HCT116 (cell line): Measurements from ENCODE around the gene OBP2B. TPM values are rescaled to one million over a fixed set of nuclear protein-coding genes. Genes with fewer than 3 reads are reported as not detected.

Experiments
- ATAC-seq: fragments of 200-7000 bp; cut with Tn5 transposase; 2 replicates; pipeline ENCODE4 v1.9.1; 2020; ENCODE audit warnings: mild to moderate bottlenecking, moderate library complexity
- BruUV-seq: library from RNA; stranded (reverse); fragments of 400-500 nt; replicated peaks from 2 replicates; lab custom pipeline; 2021; lab: Mats Ljungman, UMichigan
- CTCF ChIA-PET: fragments of 300-600 bp; sonication (Branson Sonifier 250); formaldehyde crosslinking; loops from one replicate; lab custom pipeline; 2021; ENCODE audit warnings: antibody characterized with exemption; lab: Charles Lee
- POLR2A ChIA-PET: fragments of 300-600, 350-600 bp; sonication (Branson Sonifier 250); formaldehyde crosslinking; loops from one replicate; lab custom pipeline; 2021; ENCODE audit warnings: antibody characterized with exemption; lab: Charles Lee
- RAD21 ChIA-PET, 2 experiments: fragments of 300-600 bp; sonication (Branson Sonifier 250); formaldehyde crosslinking; loops; one replicate each; lab custom pipeline; 2023; ENCODE audit warnings: low total read pairs in 2 of 2; ENCODE audit not compliant: uncharacterized antibody in 2 of 2, unreplicated experiment in 2 of 2, low non-redundant PET in 1 of 2; lab: Charles Lee
- DNase-seq: peaks from one replicate; pipeline ENCODE4 v3.0.0-alpha.2; 2010; ENCODE audit warnings: low read depth, low spot score
- H2AFZ ChIP-seq: fragments of 200-600 bp; shearing (Covaris generic), sonication (generic); 2 replicates; pipeline ENCODE4 v1.6.1; 2017; ENCODE audit warnings: low read depth, mixed run types, mixed read lengths, antibody characterized with exemption, low read length; ENCODE audit not compliant: poor library complexity, severe bottlenecking
- H3K27ac ChIP-seq: 2 replicates; pipeline ENCODE4 v1.5.1; 2012; ENCODE audit warnings: low read depth, low read length
- H3K27me3 ChIP-seq: fragments of 200-600 bp; sonication (generic); 2 replicates; pipeline ENCODE4 v1.6.1; 2016; ENCODE audit warnings: mixed run types, low read length, mixed read lengths; ENCODE audit not compliant: insufficient read depth
- H3K36me3 ChIP-seq, 2 experiments: fragments of 200-500 bp in 1 of 2; fragments of 200-600 bp in 1 of 2; sonication (Bioruptor generic) in 1 of 2; sonication (generic) in 1 of 2; 2 replicates each; pipeline versions ENCODE4 v1.5.1 to v1.6.1; 2014 to 2016; ENCODE audit warnings: low read length in 2 of 2, inconsistent platforms in 1 of 2, mixed read lengths in 1 of 2, mixed run types in 1 of 2; ENCODE audit not compliant: insufficient read depth in 2 of 2, control insufficient read depth in 1 of 2
- H3K4me1 ChIP-seq, 2 experiments: fragments of 200-600 bp in 1 of 2; sonication (generic) in 1 of 2; 2 replicates each; pipeline versions ENCODE4 v1.5.1 to v1.6.1; 2012 to 2017; ENCODE audit warnings: low read length in 2 of 2, inconsistent platforms in 1 of 2, mild to moderate bottlenecking in 1 of 2, mixed read lengths in 1 of 2, mixed run types in 1 of 2, moderate library complexity in 1 of 2; ENCODE audit not compliant: insufficient read depth in 2 of 2, control insufficient read depth in 1 of 2
- H3K4me2 ChIP-seq: fragments of 200-600 bp; sonication (generic); 2 replicates; pipeline ENCODE4 v1.6.1; 2017; ENCODE audit warnings: mixed run types, low read length, mixed read lengths
- H3K4me3 ChIP-seq, 2 experiments: fragments of 200-600 bp in 1 of 2; sonication (generic) in 1 of 2; replicated peaks in 1 of 2; 2 replicates each; pipeline ENCODE4 v1.5.1; 2011 to 2016; ENCODE audit warnings: low read length in 2 of 2, control low read depth in 1 of 2, low read depth in 1 of 2, mild to moderate bottlenecking in 1 of 2, mixed read lengths in 1 of 2, mixed run types in 1 of 2
- H3K79me2 ChIP-seq: fragments of 200-600 bp; sonication (generic); 2 replicates; pipeline ENCODE4 v1.6.1; 2017; ENCODE audit warnings: mild to moderate bottlenecking, mixed run types, low read length, moderate library complexity, mixed read lengths; ENCODE audit not compliant: insufficient read depth
- H3K9ac ChIP-seq: fragments of 200-600 bp; sonication (generic); 2 replicates; pipeline ENCODE4 v1.6.1; 2016; ENCODE audit warnings: low read length, mixed read lengths
- H3K9me2 ChIP-seq: fragments of 200-600 bp; sonication (generic), shearing (Covaris generic); 2 replicates; pipeline ENCODE4 v1.6.1; 2017; ENCODE audit warnings: mixed run types, mild to moderate bottlenecking, moderate library complexity; ENCODE audit not compliant: insufficient read depth
- H3K9me3 ChIP-seq, 2 experiments: fragments of 200-500 bp in 1 of 2; fragments of 200-600 bp in 1 of 2; sonication (Bioruptor generic) in 1 of 2; sonication (generic) in 1 of 2; 2 replicates each; pipeline ENCODE4 v1.6.1; 2014 to 2017; ENCODE audit warnings: low read length in 2 of 2, mixed read lengths in 2 of 2, inconsistent platforms in 1 of 2, low read depth in 1 of 2, mild to moderate bottlenecking in 1 of 2, mixed run types in 1 of 2, moderate library complexity in 1 of 2; ENCODE audit not compliant: control insufficient read depth in 1 of 2, insufficient read depth in 1 of 2
- H4K20me1 ChIP-seq: fragments of 200-600 bp; sonication (generic), shearing (Covaris generic); 2 replicates; pipeline ENCODE4 v1.6.1; 2017; ENCODE audit warnings: mixed run types, mild to moderate bottlenecking, moderate library complexity; ENCODE audit not compliant: insufficient read depth
- ATF3 ChIP-seq: IDR thresholded peaks from 2 replicates; pipeline ENCODE4 v1.6.1; 2012
- EGR1 ChIP-seq: IDR thresholded peaks from 2 replicates; pipeline ENCODE4 v1.6.1; 2012; ENCODE audit warnings: low read depth
- ELF1 ChIP-seq: IDR thresholded peaks from 2 replicates; pipeline ENCODE4 v1.6.1; 2012; ENCODE audit warnings: low read depth, borderline replicate concordance
- EZH2 ChIP-seq: fragments of 200-600 bp; sonication (generic); IDR thresholded peaks from 2 replicates; pipeline ENCODE4 v1.6.1; 2017; ENCODE audit warnings: antibody characterized with exemption, mixed run types
- EZH2phosphoT487 ChIP-seq: fragments of 200-600 bp; IDR thresholded peaks from 2 replicates; pipeline ENCODE4 v1.6.1; 2018; ENCODE audit warnings: antibody characterized with exemption, borderline replicate concordance
- JUND ChIP-seq: IDR thresholded peaks from 2 replicates; pipeline ENCODE4 v1.6.1; 2012
- MAX ChIP-seq: IDR thresholded peaks from 2 replicates; pipeline ENCODE4 v1.6.1; 2012
- RAD21 ChIP-seq: IDR thresholded peaks from 2 replicates; pipeline ENCODE4 v1.6.1; 2012; ENCODE audit warnings: low read depth, mild to moderate bottlenecking
- SP1 ChIP-seq: IDR thresholded peaks from 2 replicates; pipeline ENCODE4 v1.6.1; 2012; ENCODE audit warnings: low read depth
- SRF ChIP-seq: IDR thresholded peaks from 2 replicates; pipeline ENCODE4 v1.6.1; 2012; ENCODE audit warnings: low read depth
- ZBTB33 ChIP-seq: IDR thresholded peaks from 2 replicates; pipeline ENCODE4 v1.6.1; 2011; ENCODE audit warnings: mild to moderate bottlenecking, low read length, moderate library complexity; ENCODE audit not compliant: insufficient replicate concordance; ENCODE audit errors: extremely low read depth
- ZNF274 ChIP-seq: fragments of 200-500 bp; sonication (Bioruptor generic); IDR thresholded peaks from 2 replicates; pipeline ENCODE4 v1.6.1; 2014; ENCODE audit warnings: mild to moderate bottlenecking, low read depth, low read length, inconsistent platforms
- intact Hi-C: fragments of 100-400 bp; cut with micrococcal nuclease; formaldehyde crosslinking; loops from 2 replicates; pipeline ENCODE4 v1.10.0; 2022
- total RNA-seq: library from RNA; stranded (reverse); gene quantifications from one replicate; pipeline ENCODE4 v1.2.1, GENCODE V29; 2021; ENCODE audit not compliant: unreplicated experiment

Gene OBP2B
- total RNA-seq, 1 experiment from 2014 or later, result not detected

GRCh38 chr9:133173056-133173455, 36.0 kb downstream of the OBP2B start:
- DNase-seq (no peak), ATAC-seq (no peak)
- no TSS peak for BruUV-seq
- Histone ChIP-seq H3K9me2 (no peaks in the 10 kb centered on the region), H3K79me2 (no peaks in the 10 kb centered on the region), H3K27ac (no peak overlapping the region), H3K4me3 (no peak overlapping the region), H3K4me2 (no peak overlapping the region), H3K9ac (no peak overlapping the region), H4K20me1 (no peaks in the 10 kb centered on the region), H3K4me1 (no peaks in the 10 kb centered on the region), H3K27me3 (0 out of 2 replicates have a peak, but pooled peaks cover 4% of the 10 kb centered on the region), H3K9me3 (no peaks in the 10 kb centered on the region), H2AFZ (no peak overlapping the region), H3K36me3 (no peaks in the 10 kb centered on the region)
- TF ChIP-seq SP1, result no peak
- TF ChIP-seq JUND, result no peak
- TF ChIP-seq EZH2, result no peak
- TF ChIP-seq ZNF274, result no peak
- TF ChIP-seq ZBTB33, result no peak
- no peak for TF ChIP-seq ELF1
- no peak for TF ChIP-seq SRF
- TF ChIP-seq EZH2phosphoT487, result no peak
- no peak for TF ChIP-seq MAX
- no peak for TF ChIP-seq EGR1
- TF ChIP-seq RAD21, result no peak
- TF ChIP-seq ATF3, result no peak
- ChIA-PET CTCF (interaction anchor here (4.0 kb wide), 1 partner anchor 13 kb away, joined by 19 read pairs; no protein-coding TSS in a partner anchor), POLR2A (no interaction called here), RAD21 (no interaction called here)
- intact Hi-C loops, result no loop called here
